Cardiac atrium fibroblast (primary cell): ENCODE data around the gene ARRDC2. TPM values are rescaled to one million over a fixed set of nuclear protein-coding genes. Genes with fewer than 3 reads are reported as not detected.

Source experiments
- total RNA-seq: library from RNA; depleted of rRNA; stranded (reverse); fragments of >200 nt; gene quantifications from 2 replicates; pipeline ENCODE4 v1.2.3, GENCODE V29; 2015

Gene ARRDC2
- 11.7 and 67.3 TPM in 2 replicates for total RNA-seq

DNA sequence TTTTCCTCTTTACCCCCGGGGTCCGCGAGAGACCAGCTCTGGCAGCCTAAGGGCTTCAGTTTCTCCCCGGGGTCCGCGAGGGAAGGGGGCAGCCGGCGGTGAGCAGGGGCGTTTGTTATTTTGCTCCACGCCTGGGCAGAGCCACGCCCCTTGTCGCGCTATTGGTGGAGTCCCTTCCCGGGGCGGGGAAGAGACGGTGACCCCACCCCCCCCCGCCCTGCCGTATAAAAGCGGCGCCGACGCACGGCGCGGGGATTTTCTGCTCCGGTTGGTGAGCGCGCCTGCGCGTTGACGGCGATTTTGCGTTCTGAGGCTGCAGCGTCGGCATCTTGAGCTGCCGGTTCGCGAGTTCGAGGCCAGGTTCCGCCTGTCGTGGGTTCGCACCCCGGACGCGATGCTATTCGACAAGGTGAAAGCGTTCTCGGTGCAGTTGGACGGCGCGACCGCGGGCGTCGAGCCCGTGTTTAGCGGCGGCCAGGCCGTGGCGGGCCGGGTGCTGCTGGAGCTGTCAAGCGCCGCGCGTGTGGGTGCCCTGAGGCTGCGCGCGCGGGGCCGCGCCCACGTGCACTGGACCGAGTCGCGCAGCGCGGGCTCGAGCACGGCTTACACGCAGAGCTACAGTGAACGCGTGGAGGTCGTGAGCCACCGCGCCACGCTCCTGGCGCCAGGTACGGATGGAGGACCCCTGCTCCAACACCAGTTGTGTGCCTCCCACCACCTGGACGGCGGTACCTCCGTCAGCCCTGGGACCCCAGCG, at the start of gene ARRDC2:
Gene ARRDC2 (plus strand): TSS at position 254 of the 757 bp plus-strand sequence. CDS start 141 bp downstream, at position 395.

DNA sequence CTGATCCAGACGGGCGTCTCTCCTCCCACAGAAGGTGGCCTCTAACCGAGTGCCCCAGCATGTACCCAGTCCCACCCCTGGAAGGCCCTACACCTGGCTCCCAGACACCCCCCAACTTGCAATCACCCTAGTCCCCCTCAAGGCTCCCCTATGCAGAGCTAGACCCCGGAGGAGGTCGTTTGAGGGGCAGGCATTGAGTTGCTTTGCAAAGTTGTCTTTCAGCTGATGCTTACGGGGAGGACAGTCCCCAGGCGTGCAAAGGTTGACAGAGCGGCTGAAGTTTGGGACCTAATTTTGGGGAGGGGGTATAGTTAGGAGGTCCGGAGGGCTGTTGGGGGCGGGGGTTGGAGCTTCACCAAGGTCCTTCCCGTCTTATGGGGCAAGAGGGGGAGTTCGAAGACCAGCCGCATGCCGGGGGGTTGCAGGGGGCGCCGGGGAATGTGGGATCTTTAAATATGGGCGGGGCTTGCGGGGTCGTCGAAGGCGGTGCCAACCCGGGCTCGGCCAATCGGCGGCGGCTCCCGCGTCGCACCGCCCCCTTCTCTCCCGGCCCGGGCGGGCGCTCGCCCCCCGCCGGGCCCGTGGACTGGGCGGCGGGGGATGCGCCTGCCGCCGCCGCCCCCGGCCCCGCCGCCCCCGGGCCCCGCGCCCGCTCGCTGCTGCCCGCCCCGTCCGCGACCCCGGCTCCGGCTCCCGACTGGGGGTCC, 41.3 kb upstream of the ARRDC2 start, which contains the start of gene KCNN1:
Gene KCNN1 (plus strand): TSS at position 558 of the 707 bp plus-strand sequence. CDS start 6,782 bp downstream, outside the sequence.

Other genes starting within 250 kb of the ARRDC2 start
- gene B3GNT3, start 213.0 kb upstream of the ARRDC2 start, total RNA-seq: not detected in 2 replicates
- not detected in 2 replicates for gene INSL3, start 186.7 kb upstream of the ARRDC2 start, total RNA-seq
- gene JAK3, start 160.2 kb upstream of the ARRDC2 start, total RNA-seq: 13.8 and 17.3 TPM in 2 replicates
- gene RPL18A, start 148.3 kb upstream of the ARRDC2 start, total RNA-seq: 1,626 and 1,782 TPM in 2 replicates
- gene SLC5A5, start 136.2 kb upstream of the ARRDC2 start, total RNA-seq: not detected in 2 replicates
- gene CCDC124, start 75.2 kb upstream of the ARRDC2 start, total RNA-seq: 38.2 and 77.6 TPM in 2 replicates
- 0.90 TPM in 1 of 2 replicates, not detected in the other for gene KCNN1, start 41.1 kb upstream of the ARRDC2 start, total RNA-seq
- 0.16 TPM in 1 of 2 replicates, not detected in the other for gene IL12RB1, start 78.8 kb downstream of the ARRDC2 start, total RNA-seq
- gene MAST3, start 89.6 kb downstream of the ARRDC2 start, total RNA-seq: 2.3 and 6.8 TPM in 2 replicates
- gene PIK3R2, start 145.0 kb downstream of the ARRDC2 start, total RNA-seq: 13.4 and 17.5 TPM in 2 replicates
- gene IFI30, start 165.6 kb downstream of the ARRDC2 start, total RNA-seq: 13.1 and 26.9 TPM in 2 replicates
- gene MPV17L2, start 185.0 kb downstream of the ARRDC2 start, total RNA-seq: 74.0 and 75.2 TPM in 2 replicates
- gene RAB3A, start 195.9 kb downstream of the ARRDC2 start, total RNA-seq: 1.5 and 6.7 TPM in 2 replicates
- gene PDE4C, start 218.3 kb downstream of the ARRDC2 start, total RNA-seq: 3.2 and 5.2 TPM in 2 replicates